ENCODE data around the gene ZFAND6.

GRCh38 chr15:80121546-80121945 is 62.1 kb downstream of the ZFAND6 start:
- TF ChIP-seq GATA2 (IDR thresholded peaks at IDR 0.05; ENCODE audit: low read depth, low read length), result no peak
- TF ChIP-seq GATA3 (IDR thresholded peaks at IDR 0.05; ENCODE audit: low read depth, low read length), result no peak

All from SH-SY5Y (cell line).